Measurements from ENCODE around the gene LIN52.

Gene LIN52

DNA sequence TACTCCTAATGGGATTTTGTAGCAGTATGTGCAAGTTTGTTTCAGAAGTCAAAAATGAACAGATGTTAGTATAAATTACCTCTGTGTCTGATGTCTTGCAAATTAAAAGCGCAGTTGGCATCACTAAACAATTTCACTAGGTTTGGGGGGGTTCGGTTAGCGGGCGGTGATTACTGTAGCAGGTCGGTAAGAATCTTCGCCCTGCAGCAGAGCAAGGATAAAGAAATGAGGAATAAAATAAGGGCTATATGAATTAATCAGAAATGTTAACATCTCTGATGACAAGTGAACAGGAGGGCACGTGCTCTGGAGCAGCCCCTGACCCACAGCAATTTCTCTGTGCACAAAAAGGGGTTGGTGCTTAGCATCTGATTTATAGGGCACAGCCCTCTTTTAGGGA is 110.9 kb downstream of the LIN52 start:
- DNase-seq = no peak

- no peak for DNase-seq
Measured at GRCh38 chr14:74198441-74199234, 113.9 kb downstream of the LIN52 start.

- no peak for DNase-seq
Measured at GRCh38 chr14:74202113-74202512, 117.4 kb downstream of the LIN52 start.

DNA sequence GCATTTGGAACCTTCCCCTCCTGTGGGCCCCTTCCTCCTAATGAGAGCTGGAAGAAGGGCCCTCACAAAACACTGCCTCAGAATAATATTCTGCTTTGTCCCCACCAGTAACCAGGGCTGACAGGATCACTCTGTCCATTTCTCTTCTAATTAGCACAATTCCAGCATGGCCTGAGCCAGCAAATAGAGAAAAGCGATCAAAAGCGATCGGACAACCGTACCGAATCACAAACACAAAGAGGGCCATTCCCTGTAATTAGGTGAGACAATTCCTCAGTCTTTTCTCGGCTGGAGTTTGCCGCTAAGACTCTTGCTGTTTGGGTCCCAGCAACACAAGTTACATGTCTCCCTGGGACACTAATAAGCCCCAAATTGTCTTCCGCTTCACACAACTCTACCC is 118.9 kb downstream of the LIN52 start:
- DNase-seq = no peak

DNA sequence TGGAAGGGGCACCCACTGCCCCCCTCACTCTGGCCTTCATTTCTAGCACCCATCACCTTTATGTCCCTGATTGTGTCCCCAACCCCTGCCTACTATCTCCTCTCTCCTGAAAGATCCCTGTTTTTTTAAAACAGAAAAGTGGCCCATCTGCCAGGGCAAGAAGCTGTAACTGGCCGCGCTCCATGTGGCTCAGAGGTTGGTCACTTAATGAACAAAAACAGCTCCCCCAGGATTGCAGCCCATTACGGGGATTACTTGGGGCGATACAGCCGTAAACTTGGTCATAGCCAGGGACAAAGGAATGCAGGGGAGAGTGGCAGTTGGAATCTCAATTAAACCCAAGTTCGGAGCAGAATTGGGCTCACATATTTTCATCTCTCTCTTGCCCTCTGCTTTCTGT is 119.7 kb downstream of the LIN52 start:
- DNase-seq = no peak

GRCh38 chr14:74205882-74206281 is 121.1 kb downstream of the LIN52 start:
- no peak for DNase-seq

DNA sequence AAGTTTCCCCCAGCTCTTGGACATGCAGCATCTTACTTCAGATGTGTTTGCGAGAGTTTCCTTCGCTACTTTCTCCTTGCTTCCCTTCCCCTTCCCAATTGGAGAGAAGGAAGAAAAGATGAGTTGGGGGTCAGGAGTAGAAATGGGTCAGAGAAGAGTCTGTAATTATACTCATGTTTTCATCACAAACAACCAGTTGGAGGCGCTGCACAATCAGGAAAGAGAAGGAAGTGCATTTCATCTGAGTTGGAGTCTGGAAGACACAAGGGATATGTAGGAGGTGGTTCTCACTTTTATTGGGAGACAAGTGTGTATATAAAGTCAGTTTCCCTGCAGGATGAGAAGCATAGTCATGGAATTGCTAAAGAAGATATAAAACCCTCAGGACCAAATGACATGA is 123.2 kb downstream of the LIN52 start:
- no peak for DNase-seq

DNA sequence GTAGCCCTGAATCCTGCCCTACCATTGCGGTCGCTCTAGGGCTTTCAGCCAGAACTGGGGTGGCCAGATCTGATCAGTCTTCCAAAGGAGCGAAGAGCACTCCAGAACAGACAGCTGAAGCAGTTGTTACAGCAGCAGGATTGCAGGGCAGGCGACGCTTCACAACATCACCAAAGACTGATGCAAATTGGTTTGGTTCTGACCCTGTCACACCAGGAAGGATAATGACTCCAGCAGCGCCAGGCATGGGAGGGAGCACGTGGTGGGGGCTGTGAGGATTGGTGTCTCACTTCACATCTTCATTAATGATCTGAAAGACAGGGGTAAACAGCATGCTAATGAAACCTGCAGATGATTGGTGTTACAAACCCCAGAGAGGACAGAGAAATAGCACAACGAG is 123.9 kb downstream of the LIN52 start:
- DNase-seq = no peak

- no peak for DNase-seq
Measured at GRCh38 chr14:74211945-74212580, 127.3 kb downstream of the LIN52 start.

- DNase-seq = no peak
Measured at GRCh38 chr14:74213907-74214803, 129.4 kb downstream of the LIN52 start.

GRCh38 chr14:74216671-74217070 is 131.9 kb downstream of the LIN52 start:
- DNase-seq = no peak

GRCh38 chr14:74217672-74218448 is 133.1 kb downstream of the LIN52 start:
- DNase-seq = peak; percentile 7

GRCh38 chr14:74218462-74218861 is 133.7 kb downstream of the LIN52 start:
- no peak for DNase-seq

DNA sequence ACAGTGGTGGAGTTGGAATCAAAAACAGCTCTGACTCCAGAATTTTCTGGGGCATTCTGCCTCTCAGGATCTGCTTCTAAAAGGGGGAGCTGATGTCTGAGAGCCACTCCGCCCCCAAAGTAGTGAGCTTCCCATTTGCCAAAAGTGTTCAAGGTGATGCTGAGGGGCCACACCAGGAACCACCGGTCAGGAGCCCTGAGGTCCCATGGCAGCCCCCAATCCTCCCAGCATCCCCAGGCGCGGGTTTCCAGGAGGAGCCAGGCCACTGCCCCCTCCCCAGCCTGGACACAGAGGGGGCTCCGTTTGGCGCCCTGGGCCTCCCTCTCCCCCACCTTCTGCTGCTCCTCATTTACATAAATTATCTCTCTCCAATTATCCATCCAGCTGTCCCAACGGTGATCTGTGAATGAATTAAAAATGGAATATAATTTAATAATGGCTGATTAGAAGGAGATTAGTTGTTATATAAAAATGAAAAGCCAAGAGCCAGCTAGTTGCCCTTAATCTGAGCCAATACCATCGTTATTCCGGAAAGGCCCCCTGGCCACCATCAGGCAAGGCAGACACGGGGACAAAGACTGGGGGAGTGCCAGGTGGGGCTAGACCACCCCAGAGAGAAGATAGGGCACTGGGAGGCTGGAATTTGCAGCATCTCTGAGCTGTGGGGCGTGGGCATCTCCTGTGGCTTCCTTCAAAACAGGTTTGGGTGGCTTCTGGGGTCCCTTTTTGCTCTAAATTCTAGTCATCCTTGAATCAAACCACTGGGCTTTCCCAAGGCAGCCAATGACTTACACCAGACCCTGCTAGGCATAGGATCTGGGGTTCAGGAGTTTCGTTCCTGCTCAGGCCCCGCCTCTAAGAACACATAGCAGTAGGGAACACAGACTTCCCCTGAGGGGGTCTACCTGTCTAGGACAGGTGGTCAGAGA is 134.8 kb downstream of the LIN52 start:
- no peak for DNase-seq

DNA sequence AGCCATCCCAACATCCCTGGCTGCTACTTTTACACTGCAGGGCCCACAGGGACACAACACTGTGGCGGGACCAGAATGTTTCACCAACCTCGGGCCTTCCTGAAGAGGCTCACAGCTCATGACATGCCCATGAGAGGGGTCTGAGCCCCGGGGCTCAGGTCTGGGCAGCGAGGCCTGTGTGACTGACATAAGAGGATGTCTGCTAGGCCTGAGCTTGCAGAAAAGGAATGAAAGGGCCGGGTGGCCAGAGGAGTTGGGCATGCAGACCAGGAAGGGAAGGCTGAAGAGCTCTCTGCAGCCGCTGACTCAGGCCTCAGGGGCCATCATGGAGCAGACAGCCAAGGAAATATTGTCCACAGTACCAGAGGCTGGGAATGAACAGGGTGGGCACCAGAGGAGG is 136.2 kb downstream of the LIN52 start:
- no peak for DNase-seq

DNA sequence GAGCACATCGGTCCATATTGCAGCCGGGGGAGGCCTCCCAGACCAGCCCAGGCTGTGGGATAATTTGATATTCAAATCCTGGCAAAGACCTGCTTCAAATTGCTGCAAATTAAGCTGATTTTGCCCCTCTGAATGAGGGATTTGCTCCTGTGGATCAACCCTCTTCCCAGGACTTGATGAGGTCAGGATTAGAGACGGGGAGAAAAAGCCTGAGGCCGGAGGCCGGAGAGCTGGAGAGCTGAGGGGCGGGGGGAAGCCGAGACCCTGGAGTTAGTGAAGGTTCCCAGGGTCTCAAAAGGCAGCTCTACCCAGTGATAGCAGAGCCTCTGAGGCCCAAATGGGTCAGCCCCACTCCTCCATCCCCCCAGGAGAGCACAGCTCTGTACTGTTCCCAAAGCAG is 137.0 kb downstream of the LIN52 start:
- no peak for DNase-seq

- DNase-seq = no peak
Measured at GRCh38 chr14:74223016-74223415, 138.3 kb downstream of the LIN52 start.

GRCh38 chr14:74231784-74232183 is 147.0 kb downstream of the LIN52 start:
- DNase-seq = no peak

GRCh38 chr14:74235017-74235416 is 150.3 kb downstream of the LIN52 start:
- DNase-seq = no peak

DNA sequence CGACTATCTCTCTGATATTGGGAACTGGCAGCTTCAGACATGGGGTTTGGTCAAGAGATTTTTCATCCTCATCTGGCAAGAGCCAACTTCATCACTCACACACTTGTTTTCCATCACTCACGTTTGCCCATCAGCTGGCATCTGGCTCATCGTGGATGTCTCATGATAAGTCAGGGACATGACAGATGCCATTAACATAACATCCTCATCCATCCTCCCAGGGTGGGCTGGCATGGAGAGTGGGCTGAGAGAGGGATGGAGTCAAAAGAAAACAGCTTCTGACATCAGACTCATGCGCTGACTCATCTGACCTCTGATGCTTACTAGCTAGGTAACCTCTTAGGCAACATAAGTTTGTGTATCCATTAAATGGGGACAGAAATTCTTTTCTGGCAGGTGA is 152.7 kb downstream of the LIN52 start:
- DNase-seq = no peak

- DNase-seq = no peak
Measured at GRCh38 chr14:74238974-74239847, 154.5 kb downstream of the LIN52 start, which contains the start of gene VSX2. Gene VSX2 (plus strand): TSS chr14:74239449. CDS start chr14:74239562, 113 bp downstream.
